MCF 10A (cell line): ENCODE results near the gene CD6. TPM values are rescaled to one million over a fixed set of nuclear protein-coding genes. Genes with fewer than 3 reads are reported as not detected.

Experiments
- BruUV-seq: library from RNA; stranded (reverse); fragments of 400-500 nt; replicated peaks from 2 replicates; lab custom pipeline; 2021; lab: Mats Ljungman, UMichigan
- CTCF ChIA-PET: fragments of 300-600 bp; sonication (Branson Sonifier 250); formaldehyde crosslinking; extraction: SDS; loops from one replicate; lab custom pipeline; 2021; ENCODE audit warnings: antibody characterized with exemption, inconsistent platforms; lab: Yijun Ruan, JAX
- POLR2A ChIA-PET: fragments of 300-600, 350-650 bp; sonication (Branson Sonifier 250); formaldehyde crosslinking; extraction: SDS; loops from one replicate; lab custom pipeline; 2020; ENCODE audit warnings: antibody characterized with exemption, inconsistent platforms; lab: Yijun Ruan, JAX
- DNase-seq: peaks from one replicate; pipeline ENCODE4 v3.0.0-alpha.2; 2018; ENCODE audit not compliant: unreplicated experiment
- H3K27ac Mint-ChIP-seq: one replicate; pipeline ENCODE4 v1.8.0; 2022; ENCODE audit warnings: mild to moderate bottlenecking, low read depth, mixed read lengths; ENCODE audit not compliant: unreplicated experiment
- H3K27me3 Mint-ChIP-seq: one replicate; pipeline ENCODE4 v1.8.0; 2022; ENCODE audit warnings: mixed read lengths; ENCODE audit not compliant: insufficient read depth, unreplicated experiment
- H3K36me3 Mint-ChIP-seq: one replicate; pipeline ENCODE4 v1.8.0; 2022; ENCODE audit warnings: mild to moderate bottlenecking, moderate library complexity, mixed read lengths; ENCODE audit not compliant: insufficient read depth, unreplicated experiment
- H3K4me1 Mint-ChIP-seq: one replicate; pipeline ENCODE4 v1.8.0; 2022; ENCODE audit warnings: mixed read lengths; ENCODE audit not compliant: insufficient read depth, unreplicated experiment
- H3K4me3 Mint-ChIP-seq: one replicate; pipeline ENCODE4 v1.8.0; 2022; ENCODE audit warnings: mild to moderate bottlenecking, moderate library complexity, mixed read lengths; ENCODE audit not compliant: unreplicated experiment
- H3K9me3 Mint-ChIP-seq: one replicate; pipeline ENCODE4 v1.8.0; 2022; ENCODE audit warnings: mixed read lengths; ENCODE audit not compliant: unreplicated experiment
- intact Hi-C: fragments of 100-400 bp; cut with micrococcal nuclease; formaldehyde crosslinking; loops from 2 replicates; pipeline ENCODE4 v1.14.1; 2022
- total RNA-seq: library from RNA; stranded (reverse); gene quantifications from 2 replicates; pipeline ENCODE4 v1.2.3, GENCODE V29; 2022
- TF ChIP-seq, protein P1 (sequence below): fragments of 200-600 bp; IDR thresholded peaks from one replicate; pipeline ENCODE4 v1.8.0; 2022; ENCODE audit warnings: antibody characterized with exemption, mild to moderate bottlenecking; ENCODE audit not compliant: unreplicated experiment

The CD6 gene
- total RNA-seq, 1 experiment from 2014 or later, result not detected

DNA sequence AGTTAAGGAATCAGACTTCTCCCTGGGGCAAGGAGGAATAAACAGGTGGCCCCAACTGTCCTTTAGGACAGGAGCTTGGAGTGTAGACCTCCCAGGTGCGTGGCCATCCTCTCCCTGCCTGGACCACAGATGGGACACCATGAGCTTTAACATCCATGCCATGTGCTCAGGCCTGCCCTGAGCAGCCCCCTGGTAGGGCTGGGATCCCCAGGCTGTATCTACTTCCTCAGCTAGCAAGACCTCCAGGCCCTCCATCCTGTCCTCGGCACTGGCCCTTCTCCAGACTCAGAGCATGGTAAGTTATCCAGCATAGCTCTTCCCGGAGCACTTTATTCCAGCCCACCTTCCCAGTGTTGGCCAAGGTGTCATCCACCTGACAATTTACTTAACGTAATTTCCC is 5.7 kb downstream of the CD6 start:
- DNase-seq, result no peak
- intact Hi-C loops, result no loop called here
- ChIA-PET POLR2A (interaction anchor here (0.7 kb wide), 1 partner anchor 19 kb away, joined by 3 read pairs; no protein-coding TSS in a partner anchor), CTCF (interaction anchor here (1.5 kb wide), 1 partner anchor 10 kb away, joined by 3 read pairs; no protein-coding TSS in a partner anchor)
- Mint-ChIP-seq H3K36me3 (no peaks in the 10 kb centered on the region), H3K4me1 (no peaks in the 10 kb centered on the region), H3K9me3 (no peaks in the 10 kb centered on the region), H3K4me3 (no peak overlapping the region), H3K27me3 (no peaks in the 10 kb centered on the region), H3K27ac (no peak overlapping the region)
- TF ChIP-seq, protein P1, sequence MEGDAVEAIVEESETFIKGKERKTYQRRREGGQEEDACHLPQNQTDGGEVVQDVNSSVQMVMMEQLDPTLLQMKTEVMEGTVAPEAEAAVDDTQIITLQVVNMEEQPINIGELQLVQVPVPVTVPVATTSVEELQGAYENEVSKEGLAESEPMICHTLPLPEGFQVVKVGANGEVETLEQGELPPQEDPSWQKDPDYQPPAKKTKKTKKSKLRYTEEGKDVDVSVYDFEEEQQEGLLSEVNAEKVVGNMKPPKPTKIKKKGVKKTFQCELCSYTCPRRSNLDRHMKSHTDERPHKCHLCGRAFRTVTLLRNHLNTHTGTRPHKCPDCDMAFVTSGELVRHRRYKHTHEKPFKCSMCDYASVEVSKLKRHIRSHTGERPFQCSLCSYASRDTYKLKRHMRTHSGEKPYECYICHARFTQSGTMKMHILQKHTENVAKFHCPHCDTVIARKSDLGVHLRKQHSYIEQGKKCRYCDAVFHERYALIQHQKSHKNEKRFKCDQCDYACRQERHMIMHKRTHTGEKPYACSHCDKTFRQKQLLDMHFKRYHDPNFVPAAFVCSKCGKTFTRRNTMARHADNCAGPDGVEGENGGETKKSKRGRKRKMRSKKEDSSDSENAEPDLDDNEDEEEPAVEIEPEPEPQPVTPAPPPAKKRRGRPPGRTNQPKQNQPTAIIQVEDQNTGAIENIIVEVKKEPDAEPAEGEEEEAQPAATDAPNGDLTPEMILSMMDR, result no peak
- no TSS peak for BruUV-seq

DNA sequence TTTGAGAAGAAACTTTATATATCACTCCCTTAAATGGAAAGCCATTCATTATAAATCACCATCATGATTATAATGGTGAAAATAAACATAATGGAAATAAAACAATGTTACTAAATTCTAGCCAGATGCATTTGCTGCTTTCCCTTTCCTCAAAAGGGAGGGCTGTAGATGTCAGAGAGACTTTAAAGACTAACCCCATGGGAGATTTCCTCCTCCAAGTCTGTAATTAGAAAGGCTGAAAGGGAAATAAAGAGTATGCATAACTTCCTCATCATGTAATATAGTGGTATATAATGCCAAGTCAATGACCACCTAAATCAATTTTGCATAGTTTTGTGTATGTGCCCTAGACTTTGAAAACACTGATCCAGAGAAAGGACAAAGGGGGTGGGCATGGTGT is 6.4 kb downstream of the CD6 start:
- Mint-ChIP-seq H3K27ac (no peak overlapping the region), H3K4me1 (no peaks in the 10 kb centered on the region), H3K9me3 (no peaks in the 10 kb centered on the region), H3K36me3 (no peaks in the 10 kb centered on the region), H3K4me3 (no peak overlapping the region), H3K27me3 (no peaks in the 10 kb centered on the region)
- intact Hi-C loops, result no loop called here
- TF ChIP-seq, protein P1, result no peak
- CTCF ChIA-PET, result interaction anchor here (1.5 kb wide), 1 partner anchor 10 kb away, joined by 3 read pairs; no protein-coding TSS in a partner anchor
- no TSS peak for BruUV-seq
- POLR2A ChIA-PET, result no interaction called here
- no peak for DNase-seq

DNA sequence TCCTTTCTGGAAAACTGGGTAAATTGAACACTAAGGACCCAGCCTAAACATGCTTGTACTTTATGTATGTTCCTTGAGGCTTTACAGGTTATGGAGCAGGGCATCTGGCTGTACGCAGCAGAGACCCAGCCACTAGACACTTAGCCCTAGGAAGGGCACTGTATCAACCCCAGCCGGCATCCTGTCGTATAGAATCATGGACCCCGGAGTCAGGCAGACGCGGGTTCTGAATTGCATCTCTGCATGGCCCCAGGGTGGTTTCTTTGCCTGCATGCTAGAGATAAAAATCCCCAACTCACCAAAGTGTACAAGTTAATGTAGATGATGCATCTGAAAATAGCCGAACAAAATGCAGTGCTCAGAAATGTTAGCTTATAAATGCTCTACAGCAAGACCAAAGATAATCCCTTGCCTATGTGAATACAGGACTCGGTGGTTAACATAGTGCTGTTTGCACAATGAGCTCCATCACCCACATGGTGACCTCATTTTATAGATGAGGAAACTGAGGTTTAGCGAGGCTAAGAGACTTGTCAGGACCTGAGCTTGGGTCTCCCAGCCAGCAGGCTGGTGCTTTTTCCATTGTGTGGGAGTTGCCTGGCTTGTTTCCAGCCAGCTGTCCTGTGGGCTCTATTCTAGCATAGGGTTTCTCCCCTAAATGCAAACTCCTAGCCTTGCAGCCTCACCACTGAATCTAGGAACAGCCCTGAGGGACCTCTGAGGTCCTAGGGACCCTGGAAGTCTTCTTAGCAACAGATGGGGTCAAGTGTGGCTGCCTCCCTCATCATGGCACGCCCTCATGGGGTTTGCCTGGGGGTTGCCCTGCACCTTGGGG is 7.3 kb downstream of the CD6 start:
- H3K36me3 Mint-ChIP-seq, result no peaks in the 10 kb centered on the region

DNA sequence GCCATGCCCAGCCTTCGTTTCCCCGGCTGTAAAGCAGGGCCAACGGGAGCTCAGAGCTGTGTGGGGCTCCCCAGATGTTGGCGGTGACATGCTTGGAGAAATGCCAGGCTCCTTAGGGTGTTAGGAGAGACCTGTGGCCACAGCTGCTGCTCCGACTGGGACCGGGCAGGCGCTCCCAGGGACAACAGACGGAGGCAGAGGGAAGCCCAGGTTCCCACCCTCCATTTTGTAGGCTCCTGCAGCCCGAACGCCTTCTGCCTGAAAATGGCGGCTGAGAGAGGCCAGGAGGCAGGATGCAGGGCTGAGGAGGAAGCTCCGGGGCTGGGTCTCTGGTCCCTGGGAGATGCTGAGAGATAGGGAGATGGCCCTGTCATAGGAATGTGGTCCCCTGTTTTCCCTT is 10.0 kb downstream of the CD6 start:
- no peaks in the 10 kb centered on the region for H3K36me3 Mint-ChIP-seq
- H3K4me1 Mint-ChIP-seq, result peaks cover 8% of the 10 kb centered on the region
- TF ChIP-seq, protein P1, result no peak
- no peak for DNase-seq
- H3K4me3 Mint-ChIP-seq, result no peak overlapping the region
- H3K27me3 Mint-ChIP-seq, result no peaks in the 10 kb centered on the region
- CTCF ChIA-PET, result interaction anchor here (0.6 to 1.7 kb wide), 3 partner anchors 9 to 194 kb away, joined by 3 to 5 read pairs (median 3); no protein-coding TSS in a partner anchor
- no TSS peak for BruUV-seq
- intact Hi-C loops, result no loop called here
- POLR2A ChIA-PET, result no interaction called here
- H3K9me3 Mint-ChIP-seq, result no peaks in the 10 kb centered on the region
- no peak overlapping the region for H3K27ac Mint-ChIP-seq

More for the DNA sequence above, 7.3 kb downstream of the CD6 start:
- H3K27ac Mint-ChIP-seq, result no peak overlapping the region
- TF ChIP-seq, protein P1, result no peak
- no peaks in the 10 kb centered on the region for H3K4me1 Mint-ChIP-seq
- POLR2A ChIA-PET, result no interaction called here
- BruUV-seq, result no TSS peak
- H3K9me3 Mint-ChIP-seq, result no peaks in the 10 kb centered on the region
- no peak overlapping the region for H3K4me3 Mint-ChIP-seq
- CTCF ChIA-PET, result interaction anchor here (0.6 to 1.1 kb wide), 4 partner anchors 9 to 158 kb away, joined by 3 to 5 read pairs (median 4); no protein-coding TSS in a partner anchor
- intact Hi-C loops, result no loop called here
- peak; percentile 87 for DNase-seq
- H3K27me3 Mint-ChIP-seq, result no peaks in the 10 kb centered on the region
